Epithelial cell of prostate (primary cell): Measurements from ENCODE around the gene MIOX.

Source experiments
- DNase-seq: peaks from one replicate; pipeline ENCODE4 v3.0.0-alpha.2; 2011; ENCODE audit warnings: low read depth, low spot score
- H3K27ac ChIP-seq: fragments of 450-650 bp; 2 replicates; pipeline ENCODE4 v1.5.1; 2017; ENCODE audit warnings: mild to moderate bottlenecking

MIOX gene

GRCh38 chr22:50471197-50471847 lies 15.3 kb upstream of the MIOX start:
- peak overlapping the region; percentile 47 for H3K27ac ChIP-seq
- DNase-seq: no peak

GRCh38 chr22:50471962-50472361 lies 14.7 kb upstream of the MIOX start:
- no peak for DNase-seq
- H3K27ac ChIP-seq: no peak overlapping the region

GRCh38 chr22:50473088-50473487 lies 13.6 kb upstream of the MIOX start:
- H3K27ac ChIP-seq: no peak overlapping the region
- no peak for DNase-seq

- DNase-seq: no peak
- peak overlapping the region; percentile 20 for H3K27ac ChIP-seq
These were observed 12.6 kb upstream of the MIOX start for GRCh38 chr22:50473855-50474671.

GRCh38 chr22:50474710-50475651 lies 11.7 kb upstream of the MIOX start, which contains the start of gene SBF1:
Gene SBF1, minus strand, starts transcription at chr22:50475035. Its CDS starts 195 bp downstream, at chr22:50474840.
- peak; percentile 29 for DNase-seq
- H3K27ac ChIP-seq: peak within 1 kb of the TSS; percentile 20

GRCh38 chr22:50475652-50476002 lies 11.0 kb upstream of the MIOX start:
- H3K27ac ChIP-seq: no peak overlapping the region
- DNase-seq: no peak

GRCh38 chr22:50476868-50477267 lies 9.8 kb upstream of the MIOX start:
- no peak for DNase-seq
- H3K27ac ChIP-seq: peak overlapping the region; percentile 12

- no peak for DNase-seq
- no peak overlapping the region for H3K27ac ChIP-seq
These were observed 8.7 kb upstream of the MIOX start for GRCh38 chr22:50477923-50478322.

- H3K27ac ChIP-seq: no peak overlapping the region
- no peak for DNase-seq
These were observed 6.9 kb upstream of the MIOX start for GRCh38 chr22:50479721-50480120.

GRCh38 chr22:50481045-50481439 lies 5.6 kb upstream of the MIOX start:
- peak overlapping the region; percentile 59 for H3K27ac ChIP-seq
- no peak for DNase-seq

- peak within 1 kb of the TSS; percentile 59 for H3K27ac ChIP-seq
- no peak for DNase-seq
These were observed 5.1 kb upstream of the MIOX start, which contains the start of gene ADM2 for GRCh38 chr22:50481440-50482106. Gene ADM2, plus strand, starts transcription at chr22:50481543. Its CDS starts 305 bp downstream, at chr22:50481848.

GRCh38 chr22:50482107-50483074 lies 4.3 kb upstream of the MIOX start:
- H3K27ac ChIP-seq: peak overlapping the region; percentile 59
- no peak for DNase-seq

- H3K27ac ChIP-seq: no peak overlapping the region
- no peak for DNase-seq
These were observed 3.6 kb upstream of the MIOX start for GRCh38 chr22:50483106-50483505.

GRCh38 chr22:50483556-50483955 lies 3.1 kb upstream of the MIOX start:
- DNase-seq: no peak
- H3K27ac ChIP-seq: no peak overlapping the region

- no peak for DNase-seq
- no peak overlapping the region for H3K27ac ChIP-seq
These were observed 2.4 kb upstream of the MIOX start for GRCh38 chr22:50483977-50484853.

- H3K27ac ChIP-seq: no peak overlapping the region
- no peak for DNase-seq
These were observed 1.2 kb upstream of the MIOX start for GRCh38 chr22:50485221-50486131.
